Upper lobe of left lung (tissue), 4 donors: ENCODE data around the gene TNFAIP8L3.

ENCODE experiments used
- EP300 ChIP-seq, 4 donors: sonication (generic); formaldehyde crosslinking; IDR thresholded peaks; one replicate each; pipeline ENCODE4 v1.5.1; 2017; ENCODE audit warnings: antibody characterized with exemption in 4 of 4, control low read depth in 2 of 4
- POLR2A ChIP-seq, 4 donors: fragments of 450-650 bp; IDR thresholded peaks; one replicate each; pipeline ENCODE4 v1.5.1; 2016 to 2017; ENCODE audit warnings: antibody characterized with exemption in 4 of 4, mild to moderate bottlenecking in 2 of 4
- TF ChIP-seq, protein P1 (sequence below), 6 experiments: fragments of 450-650 bp in 4 of 6; fragments of 200-600 bp in 2 of 6; sonication (generic) in 2 of 6; IDR thresholded peaks; one replicate each; pipeline ENCODE4 v1.5.1; 2016 to 2019; ENCODE audit warnings: antibody characterized with exemption in 6 of 6

DNA sequence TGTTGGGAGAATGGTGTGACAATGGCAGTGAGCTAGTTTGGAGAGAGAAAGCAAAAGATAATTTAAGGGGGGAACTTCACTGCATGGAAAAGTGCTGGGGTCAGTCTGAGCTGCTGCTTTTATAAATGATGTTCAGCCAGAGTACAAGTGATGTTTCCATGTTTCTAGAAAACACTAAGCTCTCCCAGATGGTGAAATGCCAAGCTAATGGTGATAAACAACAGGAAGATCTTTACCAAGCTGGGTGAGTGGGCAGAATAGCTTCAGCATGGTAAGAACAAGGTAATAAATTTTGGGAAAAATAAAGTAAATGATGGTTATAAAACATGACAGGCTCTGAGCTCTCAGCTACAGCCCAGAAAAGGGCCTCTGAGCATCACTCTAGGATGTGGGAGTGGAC is 29.4 kb downstream of the TNFAIP8L3 start:
- no peak for TF ChIP-seq POLR2A (IDR thresholded peaks at IDR 0.05)
- TF ChIP-seq EP300 (IDR thresholded peaks at IDR 0.05), result no peak
- TF ChIP-seq, protein P1, sequence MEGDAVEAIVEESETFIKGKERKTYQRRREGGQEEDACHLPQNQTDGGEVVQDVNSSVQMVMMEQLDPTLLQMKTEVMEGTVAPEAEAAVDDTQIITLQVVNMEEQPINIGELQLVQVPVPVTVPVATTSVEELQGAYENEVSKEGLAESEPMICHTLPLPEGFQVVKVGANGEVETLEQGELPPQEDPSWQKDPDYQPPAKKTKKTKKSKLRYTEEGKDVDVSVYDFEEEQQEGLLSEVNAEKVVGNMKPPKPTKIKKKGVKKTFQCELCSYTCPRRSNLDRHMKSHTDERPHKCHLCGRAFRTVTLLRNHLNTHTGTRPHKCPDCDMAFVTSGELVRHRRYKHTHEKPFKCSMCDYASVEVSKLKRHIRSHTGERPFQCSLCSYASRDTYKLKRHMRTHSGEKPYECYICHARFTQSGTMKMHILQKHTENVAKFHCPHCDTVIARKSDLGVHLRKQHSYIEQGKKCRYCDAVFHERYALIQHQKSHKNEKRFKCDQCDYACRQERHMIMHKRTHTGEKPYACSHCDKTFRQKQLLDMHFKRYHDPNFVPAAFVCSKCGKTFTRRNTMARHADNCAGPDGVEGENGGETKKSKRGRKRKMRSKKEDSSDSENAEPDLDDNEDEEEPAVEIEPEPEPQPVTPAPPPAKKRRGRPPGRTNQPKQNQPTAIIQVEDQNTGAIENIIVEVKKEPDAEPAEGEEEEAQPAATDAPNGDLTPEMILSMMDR (IDR thresholded peaks at IDR 0.05), result no peak
